Activated CD4-positive, alpha-beta T cell treated with anti-CD3 and anti-CD28 coated beads, Interleukin-2, Interleukin-6, amounts not matched to agents 100 ng/mL and 50 ng/mL, durations not matched to agents 16 hours and 8 hours (primary cell): Measurements from ENCODE around the gene COL4A2.

Experiments
- DNase-seq: peaks from one replicate; pipeline ENCODE4 v3.0.0-alpha.2; 2020

COL4A2 gene

GRCh38 chr13:110423689-110424302 is 116.7 kb downstream of the COL4A2 start:
- no peak for DNase-seq

GRCh38 chr13:110424569-110425443 is 117.7 kb downstream of the COL4A2 start:
- DNase-seq = no peak

GRCh38 chr13:110425444-110425780 is 118.3 kb downstream of the COL4A2 start:
- no peak for DNase-seq

- no peak for DNase-seq
These were observed 119.7 kb downstream of the COL4A2 start for GRCh38 chr13:110426735-110427134.

- DNase-seq = no peak
These were observed 121.2 kb downstream of the COL4A2 start for GRCh38 chr13:110428313-110428712.

GRCh38 chr13:110430391-110431336 is 123.6 kb downstream of the COL4A2 start:
- no peak for DNase-seq

GRCh38 chr13:110431425-110432294 is 124.6 kb downstream of the COL4A2 start:
- DNase-seq = no peak

- DNase-seq = no peak
These were observed 125.4 kb downstream of the COL4A2 start for GRCh38 chr13:110432522-110432921.

GRCh38 chr13:110433014-110433413 is 125.9 kb downstream of the COL4A2 start:
- no peak for DNase-seq

GRCh38 chr13:110434629-110435028 is 127.5 kb downstream of the COL4A2 start:
- no peak for DNase-seq

GRCh38 chr13:110435331-110435730 is 128.2 kb downstream of the COL4A2 start:
- DNase-seq = no peak

GRCh38 chr13:110436276-110436675 is 129.2 kb downstream of the COL4A2 start:
- no peak for DNase-seq

GRCh38 chr13:110436786-110437370 is 129.8 kb downstream of the COL4A2 start:
- no peak for DNase-seq

GRCh38 chr13:110438211-110438610 is 131.1 kb downstream of the COL4A2 start:
- no peak for DNase-seq

GRCh38 chr13:110438776-110439175 is 131.7 kb downstream of the COL4A2 start:
- DNase-seq = no peak

GRCh38 chr13:110440946-110441731 is 134.1 kb downstream of the COL4A2 start:
- DNase-seq = no peak

GRCh38 chr13:110442930-110443621 is 136.0 kb downstream of the COL4A2 start:
- no peak for DNase-seq

GRCh38 chr13:110443622-110444225 is 136.6 kb downstream of the COL4A2 start:
- DNase-seq = no peak

- DNase-seq = no peak
These were observed 137.2 kb downstream of the COL4A2 start for GRCh38 chr13:110444226-110444653.

- DNase-seq = no peak
These were observed 138.1 kb downstream of the COL4A2 start for GRCh38 chr13:110445183-110445582.
